MCF 10A (cell line): ENCODE measurements around the gene CPA4. TPM values are rescaled to one million over a fixed set of nuclear protein-coding genes. Genes with fewer than 3 reads are reported as not detected.

Experiments
- BruUV-seq: library from RNA; stranded (reverse); fragments of 400-500 nt; replicated peaks from 2 replicates; lab custom pipeline; 2021; lab: Mats Ljungman, UMichigan
- CTCF ChIA-PET: fragments of 300-600 bp; sonication (Branson Sonifier 250); formaldehyde crosslinking; extraction: SDS; loops from one replicate; lab custom pipeline; 2021; ENCODE audit warnings: antibody characterized with exemption, inconsistent platforms; lab: Yijun Ruan, JAX
- POLR2A ChIA-PET: fragments of 300-600, 350-650 bp; sonication (Branson Sonifier 250); formaldehyde crosslinking; extraction: SDS; loops from one replicate; lab custom pipeline; 2020; ENCODE audit warnings: antibody characterized with exemption, inconsistent platforms; lab: Yijun Ruan, JAX
- DNase-seq: peaks from one replicate; pipeline ENCODE4 v3.0.0-alpha.2; 2018; ENCODE audit not compliant: unreplicated experiment
- H3K27ac Mint-ChIP-seq: one replicate; pipeline ENCODE4 v1.8.0; 2022; ENCODE audit warnings: mild to moderate bottlenecking, low read depth, mixed read lengths; ENCODE audit not compliant: unreplicated experiment
- H3K27me3 Mint-ChIP-seq: one replicate; pipeline ENCODE4 v1.8.0; 2022; ENCODE audit warnings: mixed read lengths; ENCODE audit not compliant: insufficient read depth, unreplicated experiment
- H3K36me3 Mint-ChIP-seq: one replicate; pipeline ENCODE4 v1.8.0; 2022; ENCODE audit warnings: mild to moderate bottlenecking, moderate library complexity, mixed read lengths; ENCODE audit not compliant: insufficient read depth, unreplicated experiment
- H3K4me1 Mint-ChIP-seq: one replicate; pipeline ENCODE4 v1.8.0; 2022; ENCODE audit warnings: mixed read lengths; ENCODE audit not compliant: insufficient read depth, unreplicated experiment
- H3K4me3 Mint-ChIP-seq: one replicate; pipeline ENCODE4 v1.8.0; 2022; ENCODE audit warnings: mild to moderate bottlenecking, moderate library complexity, mixed read lengths; ENCODE audit not compliant: unreplicated experiment
- H3K9me3 Mint-ChIP-seq: one replicate; pipeline ENCODE4 v1.8.0; 2022; ENCODE audit warnings: mixed read lengths; ENCODE audit not compliant: unreplicated experiment
- intact Hi-C: fragments of 100-400 bp; cut with micrococcal nuclease; formaldehyde crosslinking; loops from 2 replicates; pipeline ENCODE4 v1.14.1; 2022
- total RNA-seq: library from RNA; stranded (reverse); gene quantifications from 2 replicates; pipeline ENCODE4 v1.2.3, GENCODE V29; 2022
- TF ChIP-seq, protein P1 (sequence below): fragments of 200-600 bp; IDR thresholded peaks from one replicate; pipeline ENCODE4 v1.8.0; 2022; ENCODE audit warnings: antibody characterized with exemption, mild to moderate bottlenecking; ENCODE audit not compliant: unreplicated experiment

Gene CPA4
- total RNA-seq, 1 experiment from 2014 or later: 4.3 TPM

DNA sequence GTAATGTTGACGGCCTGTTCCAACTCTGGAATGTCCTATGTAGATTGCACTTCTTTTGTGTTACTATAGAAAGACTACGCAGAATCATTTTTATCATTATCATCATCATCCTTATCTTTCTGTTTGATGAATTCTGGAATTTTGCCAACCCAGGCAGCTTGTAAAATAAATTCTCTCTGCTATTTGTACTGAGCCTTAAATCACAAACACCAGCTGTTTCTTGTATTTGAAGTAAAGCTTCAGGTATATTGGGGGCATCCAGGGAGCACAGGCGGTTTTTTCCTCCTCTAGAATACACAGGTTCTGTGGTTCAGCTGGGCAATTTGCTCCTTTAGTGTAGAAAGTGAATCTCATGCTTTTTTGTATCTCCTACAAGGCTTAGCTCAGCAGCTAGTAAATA, 36.7 kb downstream of the CPA4 start:
- POLR2A ChIA-PET: interaction anchor here (0.6 to 0.8 kb wide), 2 partner anchors 36 to 49 kb away, joined by 3 to 4 read pairs; no protein-coding TSS in a partner anchor
- TF ChIP-seq, protein P1, sequence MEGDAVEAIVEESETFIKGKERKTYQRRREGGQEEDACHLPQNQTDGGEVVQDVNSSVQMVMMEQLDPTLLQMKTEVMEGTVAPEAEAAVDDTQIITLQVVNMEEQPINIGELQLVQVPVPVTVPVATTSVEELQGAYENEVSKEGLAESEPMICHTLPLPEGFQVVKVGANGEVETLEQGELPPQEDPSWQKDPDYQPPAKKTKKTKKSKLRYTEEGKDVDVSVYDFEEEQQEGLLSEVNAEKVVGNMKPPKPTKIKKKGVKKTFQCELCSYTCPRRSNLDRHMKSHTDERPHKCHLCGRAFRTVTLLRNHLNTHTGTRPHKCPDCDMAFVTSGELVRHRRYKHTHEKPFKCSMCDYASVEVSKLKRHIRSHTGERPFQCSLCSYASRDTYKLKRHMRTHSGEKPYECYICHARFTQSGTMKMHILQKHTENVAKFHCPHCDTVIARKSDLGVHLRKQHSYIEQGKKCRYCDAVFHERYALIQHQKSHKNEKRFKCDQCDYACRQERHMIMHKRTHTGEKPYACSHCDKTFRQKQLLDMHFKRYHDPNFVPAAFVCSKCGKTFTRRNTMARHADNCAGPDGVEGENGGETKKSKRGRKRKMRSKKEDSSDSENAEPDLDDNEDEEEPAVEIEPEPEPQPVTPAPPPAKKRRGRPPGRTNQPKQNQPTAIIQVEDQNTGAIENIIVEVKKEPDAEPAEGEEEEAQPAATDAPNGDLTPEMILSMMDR: no peak

GRCh38 chr7:130332259-130333053, 39.5 kb downstream of the CPA4 start:
- intact Hi-C loops: no loop called here
- ChIA-PET CTCF (interaction anchor here (0.6 to 1.2 kb wide), 4 partner anchors 13 to 48 kb away, joined by 3 to 5 read pairs (median 3); no protein-coding TSS in a partner anchor), POLR2A (interaction anchor here (0.7 to 1.4 kb wide), 7 partner anchors 13 to 150 kb away, joined by 3 to 7 read pairs (median 5); partner anchors contain the start of genes CEP41, CPA4, CPA5 and TMEM209)
- H3K27me3 Mint-ChIP-seq: no peaks in the 10 kb centered on the region
- H3K36me3 Mint-ChIP-seq: no peaks in the 10 kb centered on the region
- no peaks in the 10 kb centered on the region for H3K9me3 Mint-ChIP-seq
- DNase-seq: peak; percentile 50
- no peak overlapping the region for H3K4me3 Mint-ChIP-seq
- TF ChIP-seq, protein P1: no peak
- H3K4me1 Mint-ChIP-seq: peaks cover 11% of the 10 kb centered on the region
- BruUV-seq: no TSS peak
- H3K27ac Mint-ChIP-seq: no peak overlapping the region

More for the DNA sequence above, 36.7 kb downstream of the CPA4 start:
- no peaks in the 10 kb centered on the region for H3K27me3 Mint-ChIP-seq
- H3K4me3 Mint-ChIP-seq: no peak overlapping the region
- H3K27ac Mint-ChIP-seq: no peak overlapping the region
- CTCF ChIA-PET: interaction anchor here (0.7 to 0.9 kb wide), 2 partner anchors 26 to 60 kb away, joined by 3 to 4 read pairs; no protein-coding TSS in a partner anchor
- H3K36me3 Mint-ChIP-seq: no peaks in the 10 kb centered on the region
- intact Hi-C loops: no loop called here
- BruUV-seq: no TSS peak
- DNase-seq: no peak
- H3K9me3 Mint-ChIP-seq: no peaks in the 10 kb centered on the region
- H3K4me1 Mint-ChIP-seq: peaks cover 8% of the 10 kb centered on the region

GRCh38 chr7:130333832-130334231, 40.9 kb downstream of the CPA4 start:
- Mint-ChIP-seq H3K27ac (no peak overlapping the region), H3K4me3 (no peak overlapping the region), H3K36me3 (no peaks in the 10 kb centered on the region), H3K4me1 (peaks cover 11% of the 10 kb centered on the region), H3K27me3 (no peaks in the 10 kb centered on the region), H3K9me3 (no peaks in the 10 kb centered on the region)
- no peak for DNase-seq
- ChIA-PET POLR2A (interaction anchor here (1.0 to 1.8 kb wide), 6 partner anchors 15 to 129 kb away, joined by 3 to 8 read pairs (median 4); partner anchors contain the start of genes CPA4 and TMEM209), CTCF (interaction anchor here (0.7 to 1.2 kb wide), 2 partner anchors 12 to 13 kb away, joined by 3 to 5 read pairs; no protein-coding TSS in a partner anchor)
- intact Hi-C loops: no loop called here
- BruUV-seq: no TSS peak
- TF ChIP-seq, protein P1: no peak

GRCh38 chr7:130334274-130334673, 41.3 kb downstream of the CPA4 start:
- ChIA-PET CTCF (interaction anchor here (0.7 kb wide), 1 partner anchor 13 kb away, joined by 3 read pairs; no protein-coding TSS in a partner anchor), POLR2A (interaction anchor here (1.0 to 1.8 kb wide), 4 partner anchors 18 to 42 kb away, joined by 4 to 8 read pairs (median 4); partner anchors contain the start of gene CPA4)
- H3K4me1 Mint-ChIP-seq: peaks cover 11% of the 10 kb centered on the region
- TF ChIP-seq, protein P1: no peak
- H3K4me3 Mint-ChIP-seq: no peak overlapping the region
- H3K27ac Mint-ChIP-seq: no peak overlapping the region
- H3K36me3 Mint-ChIP-seq: no peaks in the 10 kb centered on the region
- no peak for DNase-seq
- intact Hi-C loops: no loop called here
- no peaks in the 10 kb centered on the region for H3K27me3 Mint-ChIP-seq
- no TSS peak for BruUV-seq
- no peaks in the 10 kb centered on the region for H3K9me3 Mint-ChIP-seq
